Right forelimb (tissue), 1 donor: Measurements from ENCODE around the gene ULK4.

ENCODE experiments used
- DNase-seq: peaks from one replicate; pipeline ENCODE4 v3.0.0-alpha.2; 2018

The ULK4 gene

DNA sequence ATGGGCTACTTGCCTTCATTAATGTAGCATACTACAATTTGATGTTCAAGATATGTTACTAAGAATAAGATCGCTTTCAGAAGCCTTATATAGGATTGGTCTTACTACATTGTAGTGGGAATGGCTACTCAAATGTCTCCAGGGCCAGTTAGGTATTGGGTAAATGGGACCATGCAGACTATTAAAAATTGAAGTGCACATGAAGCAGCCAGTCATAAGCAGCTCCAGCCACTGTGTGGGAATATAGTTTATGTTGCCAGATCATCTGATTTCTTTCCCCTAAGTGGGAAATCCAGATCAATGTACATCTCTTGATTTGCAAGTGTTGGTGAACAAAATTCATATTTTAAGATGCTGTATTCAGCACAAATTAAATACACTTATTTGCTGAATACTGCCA lies 757.5 kb downstream of the ULK4 start:
- DNase-seq, result no peak

DNA sequence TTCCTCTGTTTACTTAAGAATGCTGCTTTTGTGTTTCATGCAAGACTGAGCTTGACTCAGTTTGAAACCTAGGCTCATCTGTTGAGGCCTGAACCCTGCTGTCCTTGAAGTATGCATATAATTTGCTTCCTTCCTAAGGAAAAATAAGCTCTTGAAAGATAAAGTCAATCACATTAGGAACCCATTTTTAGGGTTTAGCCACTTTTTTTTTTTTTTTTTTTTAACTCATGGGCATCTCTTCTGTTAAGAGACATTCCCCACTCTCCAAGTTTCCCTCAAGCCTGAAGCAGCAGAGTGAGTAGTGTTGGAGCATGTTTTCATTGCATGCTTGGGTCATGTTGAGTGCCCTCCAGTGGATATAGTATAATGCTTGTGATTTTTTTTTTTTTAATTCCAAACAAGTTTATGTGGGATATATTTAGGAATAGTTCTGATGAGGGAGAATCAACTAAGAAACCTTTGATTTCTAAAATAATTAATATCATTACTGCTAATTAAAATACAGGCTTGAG lies 759.0 kb downstream of the ULK4 start:
- DNase-seq, result no peak

DNA sequence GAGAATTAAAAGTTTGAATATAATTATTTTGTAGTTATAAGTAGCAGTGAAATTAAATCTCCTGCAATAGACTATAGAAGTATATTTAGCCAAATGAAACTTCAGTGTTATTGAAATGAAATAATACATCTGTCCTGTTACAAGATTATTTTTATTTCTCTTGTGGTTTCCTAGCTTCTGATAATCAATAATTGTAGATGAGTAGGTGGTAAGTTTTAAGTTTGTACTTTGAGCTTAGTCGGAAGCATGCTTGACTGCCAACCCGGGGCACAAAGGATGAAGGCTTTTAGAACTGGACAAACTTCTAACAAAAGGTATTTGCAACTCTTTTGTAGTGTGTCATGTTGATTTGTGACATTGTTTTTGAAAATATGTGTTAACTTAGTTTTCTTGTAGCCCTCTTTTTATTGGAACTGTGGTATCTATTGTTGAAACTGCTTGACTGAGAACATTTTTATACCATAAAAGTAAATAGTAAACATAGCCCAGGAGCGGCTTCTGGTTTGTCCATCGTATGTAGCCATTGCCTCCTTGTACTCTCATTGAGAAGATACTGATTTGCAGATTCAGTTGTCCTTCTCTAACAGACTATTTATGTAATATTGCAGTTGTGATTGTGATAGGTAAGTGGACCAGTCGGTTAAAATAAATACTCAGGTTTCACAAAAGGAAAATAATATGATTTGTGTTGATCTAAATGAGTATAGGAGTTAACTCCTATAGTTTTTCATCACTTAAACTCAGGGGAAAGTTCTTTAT lies 759.6 kb downstream of the ULK4 start:
- DNase-seq, result no peak

DNA sequence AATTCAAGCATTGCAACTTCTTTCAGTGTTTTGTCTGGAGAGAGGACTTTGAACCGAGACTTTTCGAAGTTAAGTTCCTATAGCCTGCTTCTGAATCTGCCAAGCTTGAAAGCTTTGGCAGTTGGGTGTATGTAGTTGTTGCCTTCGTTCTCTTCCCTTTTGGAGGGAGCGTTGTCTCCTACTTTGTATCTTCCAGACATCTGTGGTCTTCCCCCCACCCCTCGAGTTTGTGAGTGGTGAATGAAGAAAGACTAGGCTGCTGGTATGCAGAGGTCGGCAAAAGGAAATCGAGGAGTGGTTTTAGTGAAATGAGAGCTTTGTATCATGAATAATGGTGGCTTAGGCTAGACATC lies 761.3 kb downstream of the ULK4 start:
- peak; percentile 61 for DNase-seq

DNA sequence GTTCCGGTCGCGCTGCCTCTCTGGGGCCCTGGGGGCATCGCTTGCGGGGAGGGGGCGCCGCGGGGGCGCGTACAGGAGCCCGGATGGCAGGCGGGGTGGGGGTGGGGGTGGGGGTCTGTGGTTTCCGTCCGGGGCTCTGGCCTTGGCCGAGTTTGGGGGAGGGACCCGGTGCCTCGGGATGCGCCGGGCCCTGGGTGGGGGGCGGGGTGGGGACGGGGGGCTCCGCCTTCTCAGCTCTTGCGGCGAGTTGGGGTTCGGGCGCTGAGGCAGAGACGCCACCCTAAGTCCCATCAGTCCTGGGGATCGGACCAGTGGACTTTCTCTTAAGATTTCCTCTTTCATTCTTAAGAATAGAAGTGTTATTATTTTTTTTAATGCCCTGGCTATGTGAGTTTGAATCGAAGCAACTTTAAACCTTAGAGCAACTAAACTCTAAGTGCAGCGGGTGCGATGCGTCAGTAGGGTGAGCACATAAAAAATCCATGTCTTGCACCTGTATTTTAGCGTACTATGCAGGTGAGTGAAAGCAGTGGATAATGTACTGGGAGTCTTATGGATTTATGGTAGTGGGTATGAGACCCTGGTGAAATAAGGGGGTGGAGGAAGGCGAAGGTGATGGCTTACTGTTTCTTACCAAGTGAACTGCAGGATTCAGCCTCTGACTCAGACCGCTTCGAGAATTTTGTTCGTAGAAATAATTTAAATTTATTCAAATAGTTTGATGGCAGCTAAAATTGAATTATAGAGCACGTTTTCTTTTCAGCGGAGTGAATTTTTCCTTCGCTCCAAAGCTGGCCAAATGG lies 761.8 kb downstream of the ULK4 start:
- peak; percentile 76 for DNase-seq

DNA sequence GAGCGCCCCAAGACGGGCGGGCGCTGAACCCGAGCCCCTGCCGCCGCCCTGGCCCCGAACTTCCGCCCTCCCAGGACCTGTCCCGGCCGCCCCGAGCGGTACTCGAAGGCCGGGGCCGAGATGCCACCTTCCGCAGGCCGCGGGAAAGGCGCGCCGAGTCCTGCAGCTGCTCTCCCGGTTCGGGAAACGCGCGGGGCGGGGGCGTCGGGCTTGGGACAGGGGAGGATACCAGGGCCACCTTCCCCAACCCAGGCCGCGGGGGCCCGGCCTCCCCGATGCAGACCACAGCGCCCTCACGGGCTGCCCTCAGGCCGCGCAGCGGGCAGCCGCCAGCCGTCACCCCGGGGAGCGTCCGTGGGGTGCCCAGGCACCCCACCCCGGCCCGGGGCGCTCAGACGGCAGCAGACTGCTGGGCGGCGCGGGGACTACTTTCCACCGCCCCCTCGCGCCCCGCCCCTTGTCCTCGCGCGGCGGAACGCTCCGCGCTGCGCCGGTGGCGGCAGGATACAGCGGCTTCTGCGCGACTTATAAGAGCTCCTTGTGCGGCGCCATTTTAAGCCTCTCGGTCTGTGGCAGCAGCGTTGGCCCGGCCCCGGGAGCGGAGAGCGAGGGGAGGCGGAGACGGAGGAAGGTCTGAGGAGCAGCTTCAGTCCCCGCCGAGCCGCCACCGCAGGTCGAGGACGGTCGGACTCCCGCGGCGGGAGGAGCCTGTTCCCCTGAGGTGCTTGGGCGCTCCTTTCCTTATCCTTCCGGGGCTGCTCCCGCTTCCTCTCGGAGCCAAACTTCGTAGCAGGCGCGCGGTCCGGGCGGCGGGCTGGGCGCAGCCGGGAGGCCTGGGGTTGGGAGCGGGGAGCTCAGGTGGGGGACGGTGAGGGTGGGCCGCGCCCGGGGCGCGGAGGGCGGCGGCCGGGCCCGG lies 762.7 kb downstream of the ULK4 start, which contains the start of gene CTNNB1:
Gene CTNNB1, plus strand, starts transcription at position 556 of the 916 bp plus-strand sequence. CDS start 24,564 bp downstream, outside the sequence.
- DNase-seq, result peak; percentile 96

DNA sequence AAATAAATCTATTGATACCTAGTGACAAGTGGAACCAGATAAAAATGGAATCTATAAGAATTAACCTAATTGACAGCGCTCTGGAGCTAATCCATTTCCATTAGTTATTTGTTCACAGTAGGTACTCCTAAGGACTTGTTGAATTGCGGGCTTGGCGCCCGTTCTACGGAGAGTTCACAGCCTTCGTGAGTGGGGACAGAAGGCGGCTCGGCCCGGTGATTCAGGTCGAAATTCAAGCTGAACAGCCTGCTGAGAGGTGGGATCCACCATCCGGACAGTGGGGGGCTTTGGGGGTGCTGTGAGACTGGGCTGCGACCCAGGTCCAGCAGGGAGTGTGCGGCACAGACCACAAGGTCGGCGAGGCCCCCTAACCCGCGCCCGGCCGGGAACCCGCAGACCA lies 763.4 kb downstream of the ULK4 start:
- no peak for DNase-seq

DNA sequence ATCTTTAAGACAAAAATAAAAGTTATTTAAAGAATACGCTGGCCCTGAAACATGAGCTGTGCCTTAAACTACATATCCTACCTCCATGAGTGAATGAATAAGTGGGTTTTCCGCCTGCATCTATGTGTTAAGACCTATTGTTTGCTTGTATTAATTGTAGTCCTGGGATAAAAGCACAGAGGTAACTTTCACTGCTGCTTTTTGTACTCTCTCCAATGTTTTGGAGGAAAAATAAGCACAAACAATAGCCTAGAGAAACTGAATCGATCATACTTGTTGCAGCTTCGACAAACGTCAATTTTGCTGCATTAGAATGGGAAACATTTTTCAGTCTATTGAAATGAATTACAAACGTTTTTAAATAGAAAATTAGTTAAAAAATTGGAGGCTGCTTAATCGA lies 763.9 kb downstream of the ULK4 start:
- no peak for DNase-seq
